OCI-LY1 (cell line): ENCODE data around the gene VPS11.

Experiments
- CTCF ChIP-seq: fragments of 200-600 bp; sonication (generic), shearing (Covaris generic); IDR thresholded peaks from 2 replicates; pipeline ENCODE4 v1.5.1; 2017; ENCODE audit warnings: mild to moderate bottlenecking, antibody characterized with exemption, low read length, moderate library complexity, mixed read lengths
- EZH2 ChIP-seq: fragments of 200-600 bp; sonication (generic), shearing (Covaris generic); IDR thresholded peaks from 2 replicates; pipeline ENCODE4 v1.8.0; 2017; ENCODE audit warnings: borderline replicate concordance, mixed run types, mild to moderate bottlenecking, antibody characterized with exemption, low read length, moderate library complexity, mixed read lengths

- TF ChIP-seq CTCF = no peak
- no peak for TF ChIP-seq EZH2
Measured at GRCh38 chr11:119130662-119131061, 63.0 kb downstream of the VPS11 start.
